Adipocyte (in vitro differentiated cells): ENCODE data around the gene SOS2.

Experiments used
- DNase-seq: peaks from one replicate; pipeline ENCODE4 v3.0.0-alpha.2; 2015; ENCODE audit warnings: low read depth
- H3K27me3 ChIP-seq: replicated peaks from 2 replicates; pipeline ENCODE4 v1.7.0; 2013; ENCODE audit warnings: mild to moderate bottlenecking, low read length, moderate library complexity; ENCODE audit not compliant: control insufficient read depth, insufficient read depth
- H3K36me3 ChIP-seq: 2 replicates; pipeline ENCODE4 v1.7.0; 2013; ENCODE audit warnings: low read length, mild to moderate bottlenecking, moderate library complexity; ENCODE audit not compliant: control insufficient read depth, insufficient read depth, severe bottlenecking
- H3K4me1 ChIP-seq: 2 replicates; pipeline ENCODE4 v1.7.0; 2013; ENCODE audit warnings: mild to moderate bottlenecking, low read length, moderate library complexity; ENCODE audit not compliant: control insufficient read depth, insufficient read depth
- H3K4me3 ChIP-seq: 2 replicates; pipeline ENCODE4 v1.7.0; 2013; ENCODE audit warnings: mild to moderate bottlenecking, low read length, moderate library complexity
- H3K9ac ChIP-seq: 2 replicates; pipeline ENCODE4 v1.7.0; 2013; ENCODE audit warnings: mild to moderate bottlenecking, low read length, moderate library complexity
- H3K9me3 ChIP-seq: 2 replicates; pipeline ENCODE4 v1.7.0; 2013; ENCODE audit warnings: mild to moderate bottlenecking, low read length, moderate library complexity; ENCODE audit not compliant: control insufficient read depth

The SOS2 gene

GRCh38 chr14:50231475-50232275 lies at the start of gene SOS2:
TSS of gene SOS2 (minus strand) at chr14:50231578. CDS start at chr14:50231283, 295 bp downstream.
- H3K4me1 ChIP-seq = peaks cover 27% of the 10 kb centered on the region
- DNase-seq = peak; percentile 95
- H3K27me3 ChIP-seq = no peaks in the 10 kb centered on the region
- H3K9ac ChIP-seq = peak within 1 kb of the TSS; percentile 92
- H3K36me3 ChIP-seq = no peaks in the 10 kb centered on the region
- H3K4me3 ChIP-seq = peak within 1 kb of the TSS; percentile 84
- H3K9me3 ChIP-seq = no peaks in the 10 kb centered on the region

- Histone ChIP-seq H3K36me3 (no peaks in the 10 kb centered on the region), H3K4me3 (no peak overlapping the region), H3K9me3 (no peaks in the 10 kb centered on the region), H3K4me1 (peaks cover 4% of the 10 kb centered on the region), H3K9ac (no peak overlapping the region), H3K27me3 (no peaks in the 10 kb centered on the region)
- DNase-seq = no peak
These were observed 41.1 kb upstream of the SOS2 start for GRCh38 chr14:50272498-50272897.

- Histone ChIP-seq H3K9me3 (no peaks in the 10 kb centered on the region), H3K36me3 (no peaks in the 10 kb centered on the region), H3K4me1 (no peaks in the 10 kb centered on the region), H3K9ac (no peak overlapping the region), H3K27me3 (no peaks in the 10 kb centered on the region), H3K4me3 (no peak overlapping the region)
- DNase-seq = no peak
These were observed 39.6 kb upstream of the SOS2 start for GRCh38 chr14:50270932-50271331.

DNA sequence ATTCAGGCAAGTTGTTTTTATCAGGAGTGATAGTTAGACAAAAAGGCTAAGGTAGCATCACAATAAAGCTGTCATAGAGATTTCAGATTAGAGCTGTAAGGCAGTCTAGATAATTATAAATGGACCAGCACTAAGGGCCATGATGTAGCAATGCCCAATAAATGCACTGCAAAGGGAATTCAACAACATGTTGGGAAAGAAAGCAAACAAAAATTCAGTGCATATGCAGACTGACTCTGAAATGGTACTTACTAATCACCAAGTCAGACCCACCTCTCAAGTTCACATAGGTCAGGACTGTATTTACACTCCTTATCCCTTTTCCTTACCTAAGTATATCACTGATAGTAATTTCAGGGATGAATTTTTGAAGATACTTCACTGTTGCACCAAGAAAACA lies 33.7 kb upstream of the SOS2 start:
- Histone ChIP-seq H3K9ac (no peak overlapping the region), H3K36me3 (no peaks in the 10 kb centered on the region), H3K4me1 (no peaks in the 10 kb centered on the region), H3K9me3 (no peaks in the 10 kb centered on the region), H3K27me3 (no peaks in the 10 kb centered on the region), H3K4me3 (no peak overlapping the region)
- no peak for DNase-seq

- Histone ChIP-seq H3K4me1 (no peaks in the 10 kb centered on the region), H3K36me3 (no peaks in the 10 kb centered on the region), H3K4me3 (no peak overlapping the region), H3K27me3 (no peaks in the 10 kb centered on the region), H3K9ac (no peak overlapping the region), H3K9me3 (no peaks in the 10 kb centered on the region)
- DNase-seq = no peak
These were observed 31.9 kb upstream of the SOS2 start for GRCh38 chr14:50263321-50263720.

DNA sequence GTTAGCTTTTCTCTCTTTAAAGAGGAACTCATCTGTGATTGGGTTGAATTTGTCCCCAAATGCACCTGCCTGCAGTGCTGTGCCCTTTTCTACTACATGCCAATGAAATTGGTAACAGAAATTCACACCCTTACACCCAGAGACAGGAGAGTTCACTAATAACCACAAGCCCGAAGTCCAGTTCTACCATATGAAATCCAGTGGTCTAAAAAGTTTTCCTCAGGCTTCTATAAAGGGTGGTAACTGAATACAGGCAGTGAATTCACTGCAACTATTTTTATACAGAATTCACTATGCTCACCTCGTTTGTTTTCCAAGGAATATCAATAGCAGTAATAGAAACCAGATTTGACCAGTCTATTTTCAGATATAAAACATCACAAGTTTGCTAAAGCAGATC lies 31.5 kb upstream of the SOS2 start:
- Histone ChIP-seq H3K9ac (no peak overlapping the region), H3K36me3 (no peaks in the 10 kb centered on the region), H3K9me3 (no peaks in the 10 kb centered on the region), H3K4me3 (no peak overlapping the region), H3K4me1 (no peaks in the 10 kb centered on the region), H3K27me3 (no peaks in the 10 kb centered on the region)
- no peak for DNase-seq

DNA sequence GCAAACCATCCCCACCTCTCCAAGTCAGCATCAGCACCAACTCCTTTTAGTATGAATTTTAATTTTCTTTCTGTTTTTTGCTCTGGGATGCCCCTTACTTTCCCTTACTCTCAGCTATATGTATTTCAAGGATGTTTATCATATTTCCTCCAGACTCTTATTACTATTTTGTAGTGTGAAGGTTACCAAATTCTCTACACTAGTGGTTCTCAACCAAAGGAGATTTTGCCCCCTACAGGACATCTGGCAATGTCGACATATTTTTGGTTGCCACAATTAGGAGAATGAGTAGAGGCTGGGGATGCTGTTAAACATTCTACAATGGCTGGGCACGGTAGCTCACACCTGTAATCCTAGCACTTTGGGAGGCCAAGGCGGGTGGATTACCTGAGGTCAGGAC lies 29.1 kb upstream of the SOS2 start:
- Histone ChIP-seq H3K9ac (no peak overlapping the region), H3K4me3 (no peak overlapping the region), H3K9me3 (no peaks in the 10 kb centered on the region), H3K27me3 (no peaks in the 10 kb centered on the region), H3K36me3 (no peaks in the 10 kb centered on the region), H3K4me1 (no peaks in the 10 kb centered on the region)
- DNase-seq = peak; percentile 73

DNA sequence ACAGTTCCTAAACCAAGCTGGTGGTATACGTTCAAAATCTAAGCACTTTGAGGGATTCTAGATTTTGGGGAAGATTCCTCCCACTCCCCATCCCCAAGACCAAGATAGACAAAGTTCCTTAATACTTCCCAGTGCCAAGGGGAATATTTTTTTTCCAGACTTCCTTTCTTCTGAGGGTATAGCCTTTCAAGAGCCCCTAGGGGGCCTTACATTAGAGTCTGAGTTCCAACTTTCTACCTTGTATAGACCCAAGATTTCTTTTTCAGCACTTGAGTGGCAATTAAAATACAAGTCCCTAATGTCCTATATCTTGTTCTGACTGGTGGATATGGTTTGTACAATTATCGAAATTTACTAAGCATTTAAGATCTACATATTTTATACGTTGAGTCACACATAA lies 28.7 kb upstream of the SOS2 start:
- no peak for DNase-seq
- no peak overlapping the region for H3K4me3 ChIP-seq
- no peaks in the 10 kb centered on the region for H3K27me3 ChIP-seq
- H3K4me1 ChIP-seq = no peaks in the 10 kb centered on the region
- H3K9me3 ChIP-seq = no peaks in the 10 kb centered on the region
- no peaks in the 10 kb centered on the region for H3K36me3 ChIP-seq
- no peak overlapping the region for H3K9ac ChIP-seq

DNA sequence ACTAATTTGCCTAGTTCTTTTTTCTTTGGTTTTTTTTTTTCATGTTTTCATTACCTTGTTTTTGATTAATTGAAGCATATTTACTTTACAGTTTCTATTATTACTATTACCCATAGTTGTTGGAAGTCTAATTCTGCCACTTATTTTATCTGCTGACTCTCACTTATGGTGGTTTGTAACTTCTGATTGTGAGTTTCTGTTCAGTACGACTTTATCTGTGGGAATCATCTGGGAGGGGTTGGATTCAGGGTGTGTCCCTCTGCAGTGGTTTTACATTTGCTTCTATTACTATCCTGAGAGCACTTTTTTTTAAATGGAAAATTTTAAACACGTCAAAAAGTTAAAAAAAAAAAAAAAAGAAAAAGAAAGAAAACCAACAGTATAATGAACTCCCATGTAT lies 26.4 kb upstream of the SOS2 start:
- H3K4me3 ChIP-seq = no peak overlapping the region
- DNase-seq = no peak
- H3K9me3 ChIP-seq = no peaks in the 10 kb centered on the region
- H3K9ac ChIP-seq = no peak overlapping the region
- no peaks in the 10 kb centered on the region for H3K27me3 ChIP-seq
- no peaks in the 10 kb centered on the region for H3K4me1 ChIP-seq
- no peaks in the 10 kb centered on the region for H3K36me3 ChIP-seq

DNA sequence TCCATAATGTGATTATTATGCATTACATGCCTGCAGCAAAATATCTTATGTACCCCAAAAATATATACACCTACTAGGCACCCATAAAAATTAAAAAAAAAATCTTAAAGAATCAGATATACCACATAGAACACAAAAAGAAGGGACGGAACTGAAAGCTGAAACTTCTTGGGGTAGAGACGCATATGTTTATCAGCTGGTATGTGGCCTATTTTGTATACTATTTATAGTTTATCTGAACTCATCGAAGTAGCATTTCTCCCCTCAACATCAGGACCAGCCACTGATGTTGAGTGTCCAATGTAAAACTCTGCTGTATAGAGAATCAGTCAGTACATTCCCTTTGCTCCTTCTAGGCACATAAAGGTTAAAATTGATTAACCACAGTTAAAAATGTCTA lies 22.9 kb upstream of the SOS2 start:
- Histone ChIP-seq H3K4me3 (no peak overlapping the region), H3K9ac (no peak overlapping the region), H3K36me3 (peaks cover under 1% of the 10 kb centered on the region), H3K9me3 (no peaks in the 10 kb centered on the region), H3K4me1 (no peaks in the 10 kb centered on the region), H3K27me3 (no peaks in the 10 kb centered on the region)
- no peak for DNase-seq

GRCh38 chr14:50249136-50249775 lies 17.9 kb upstream of the SOS2 start:
- Histone ChIP-seq H3K9me3 (no peaks in the 10 kb centered on the region), H3K4me1 (no peaks in the 10 kb centered on the region), H3K9ac (no peak overlapping the region), H3K4me3 (no peak overlapping the region), H3K36me3 (peaks cover 3% of the 10 kb centered on the region), H3K27me3 (no peaks in the 10 kb centered on the region)
- DNase-seq = no peak
